B cell (primary cell): ENCODE measurements around the gene IL1RAP. TPM values are rescaled to one million over a fixed set of nuclear protein-coding genes. Genes with fewer than 3 reads are reported as not detected.
A peak's percentile ranks its signal among the peaks of the same experiment; 100 is the strongest.

Source experiments
- ATAC-seq: fragments of 200-7000 bp; cut with Tn5 transposase; one replicate; pipeline ENCODE4 v1.10.0; 2021; ENCODE audit warnings: low read depth, mild to moderate bottlenecking, moderate number of reproducible peaks, moderate library complexity
- CTCF ChIA-PET: fragments of 350-600 bp; sonication (Branson Sonifier 250); formaldehyde crosslinking; loops from one replicate; lab custom pipeline; 2021; ENCODE audit warnings: antibody characterized with exemption, inconsistent platforms; lab: Charles Lee
- POLR2A ChIA-PET: fragments of 350-600 bp; sonication (Branson Sonifier 250); formaldehyde crosslinking; loops from one replicate; lab custom pipeline; 2021; ENCODE audit warnings: antibody characterized with exemption; lab: Charles Lee
- DNase-seq: peaks from one replicate; pipeline ENCODE4 v3.0.0; 2013
- H2AFZ ChIP-seq: 2 replicates; pipeline ENCODE4 v1.6.1; 2012; ENCODE audit warnings: mild to moderate bottlenecking, low read depth, low read length; ENCODE audit not compliant: insufficient read depth, poor library complexity, severe bottlenecking
- H3K27ac ChIP-seq, 2 donors: 1 replicate in 1 of 2; 2 replicates in 1 of 2; pipeline ENCODE4 v1.5.1; 2012 to 2013; ENCODE audit warnings: low read length in 2 of 2, mild to moderate bottlenecking in 2 of 2, moderate library complexity in 1 of 2
- H3K27me3 ChIP-seq, 4 experiments: fragments of 200-600 bp in 1 of 4; sonication (generic) in 1 of 4; replicated peaks in 1 of 4; 1 replicate in 2 of 4; 2 replicates in 2 of 4; pipeline versions ENCODE4 v1.6.1 to v1.7.0; 2013 to 2016; ENCODE audit warnings: low read length in 3 of 4, mild to moderate bottlenecking in 2 of 4, mixed read lengths in 1 of 4, moderate library complexity in 1 of 4; ENCODE audit not compliant: insufficient read depth in 4 of 4, control insufficient read depth in 3 of 4; ENCODE audit errors: control extremely low read depth in 1 of 4
- H3K36me3 ChIP-seq, 2 experiments: replicated peaks in 1 of 2; 1 replicate in 1 of 2; 2 replicates in 1 of 2; pipeline versions ENCODE4 v1.6.1 to v1.7.1; 2013; ENCODE audit warnings: low read length in 1 of 2; ENCODE audit not compliant: insufficient read depth in 2 of 2, control insufficient read depth in 1 of 2; ENCODE audit errors: control extremely low read depth in 1 of 2, extremely low read depth in 1 of 2
- H3K4me1 ChIP-seq, 2 donors: fragments of 200-600 bp in 1 of 2; sonication (generic) in 1 of 2; 1 replicate in 1 of 2; 2 replicates in 1 of 2; pipeline versions ENCODE4 v1.5.1 to v1.6.1; 2013 to 2017; ENCODE audit warnings: low read length in 2 of 2; ENCODE audit not compliant: control insufficient read depth in 2 of 2, insufficient read depth in 2 of 2
- H3K4me2 ChIP-seq: replicated peaks from 2 replicates; pipeline ENCODE3; 2012; ENCODE audit warnings: mild to moderate bottlenecking, low read depth, low read length; ENCODE audit not compliant: poor library complexity, severe bottlenecking
- H3K4me3 ChIP-seq, 5 experiments: fragments of 200-600 bp in 1 of 5; sonication (generic) in 1 of 5; 1 replicate in 3 of 5; 2 replicates in 2 of 5; pipeline versions ENCODE4 v1.5.1 to v1.7.0; 2011 to 2016; ENCODE audit warnings: low read length in 4 of 5, mild to moderate bottlenecking in 4 of 5, low read depth in 2 of 5, control low read depth in 1 of 5, moderate library complexity in 1 of 5; ENCODE audit not compliant: insufficient read depth in 1 of 5; ENCODE audit errors: control extremely low read depth in 1 of 5, extremely low read depth in 1 of 5
- H3K79me2 ChIP-seq: fragments of 200-600 bp; sonication (generic); one replicate; pipeline ENCODE4 v1.6.0; 2016; ENCODE audit warnings: low read length; ENCODE audit not compliant: control insufficient read depth, insufficient read depth
- H3K9ac ChIP-seq: fragments of 200-600 bp; sonication (generic); 2 replicates; pipeline ENCODE4 v1.6.1; 2017; ENCODE audit warnings: mild to moderate bottlenecking, low read length, moderate library complexity
- H3K9me3 ChIP-seq, 3 donors: one replicate each; pipeline versions ENCODE4 v1.6.1 to v1.7.1; 2013; ENCODE audit warnings: low read length in 2 of 3; ENCODE audit not compliant: control insufficient read depth in 2 of 3, insufficient read depth in 1 of 3; ENCODE audit errors: control extremely low read depth in 1 of 3
- H4K20me1 ChIP-seq: 2 replicates; pipeline ENCODE4 v1.6.0; 2012; ENCODE audit warnings: mild to moderate bottlenecking, low read length; ENCODE audit not compliant: insufficient read depth, control insufficient read depth, poor library complexity, severe bottlenecking
- H3K27ac Mint-ChIP-seq: one replicate; pipeline ENCODE4 v1.8.0; 2021; ENCODE audit warnings: mixed read lengths
- H3K27me3 Mint-ChIP-seq: one replicate; pipeline ENCODE4 v1.8.0; 2021; ENCODE audit warnings: mixed read lengths
- H3K4me1 Mint-ChIP-seq: one replicate; pipeline ENCODE4 v1.8.0; 2021; ENCODE audit warnings: mixed read lengths
- H3K4me3 Mint-ChIP-seq: one replicate; pipeline ENCODE4 v1.8.0; 2021; ENCODE audit warnings: mixed read lengths
- H3K9me3 Mint-ChIP-seq: one replicate; pipeline ENCODE4 v1.8.0; 2022; ENCODE audit warnings: mixed read lengths; ENCODE audit not compliant: insufficient read depth
- EZH2 ChIP-seq: IDR thresholded peaks from 2 replicates; pipeline ENCODE4 v1.6.1; 2012; ENCODE audit warnings: borderline replicate concordance, low read depth, mild to moderate bottlenecking, moderate library complexity, low read length; ENCODE audit not compliant: insufficient read depth, poor library complexity, severe bottlenecking
- WGBS: methylation state at CpG from one replicate; pipeline ENCODE4 v1.1.5; 2013; ENCODE audit warnings: missing lambda C conversion rate; ENCODE audit not compliant: insufficient coverage; 5-methylcytosine and 5-hydroxymethylcytosine counted together
- intact Hi-C: fragments of 100-400 bp; cut with micrococcal nuclease; formaldehyde crosslinking; loops from one replicate; pipeline ENCODE4 v1.10.0; 2022
- polyA plus RNA-seq: library from polyadenylated mRNA; depleted of rRNA; stranded (reverse); fragments of >200 nt; gene quantifications from 2 replicates; pipeline ENCODE4 v1.2.3, GENCODE V29; 2012
- total RNA-seq, 2 donors: library from RNA; stranded (reverse); fragments of 120-200 nt in 1 of 2; gene quantifications; 1 replicate in 1 of 2; 2 replicates in 1 of 2; pipeline versions ENCODE4 v1.2.3 to v1.2.4, GENCODE V29; 2013 to 2022
- TF ChIP-seq, protein P1 (sequence below): fragments of 200-600 bp; IDR thresholded peaks from one replicate; pipeline ENCODE4 v1.8.0; 2022; ENCODE audit warnings: antibody characterized with exemption, mild to moderate bottlenecking

IL1RAP gene
- total and polyA plus RNA-seq, 2 donors (not counting 1 experiment from before 2014, with no cell fraction given): 2.3 to 11.5 TPM

DNA sequence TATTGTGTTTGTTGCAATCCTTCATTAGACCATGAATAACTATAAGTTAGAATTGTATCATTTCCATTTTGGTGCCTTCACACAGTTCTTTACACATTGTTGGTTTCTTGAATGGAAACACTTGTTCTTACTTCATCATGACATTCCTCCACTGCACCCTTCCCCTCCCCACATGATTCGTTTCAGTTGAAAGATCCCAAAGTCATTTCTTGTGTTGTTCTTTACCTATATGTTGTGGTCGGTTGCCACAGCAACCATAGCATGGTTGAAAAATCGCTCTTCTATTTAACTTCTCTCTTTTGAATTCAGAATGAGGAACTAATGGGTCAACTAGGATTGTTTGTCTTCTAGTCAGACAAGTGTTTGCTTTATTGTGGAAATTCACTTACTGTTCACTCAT, 103.3 kb downstream of the IL1RAP start:
- H3K4me1 Mint-ChIP-seq: peaks cover 41% of the 10 kb centered on the region
- Histone ChIP-seq H3K79me2 (no peaks in the 10 kb centered on the region), H3K4me2 (peak overlapping the region; percentile 45), H2AFZ (peak overlapping the region; percentile 1), H3K36me3 (no peaks in the 10 kb centered on the region), H3K9ac (peak overlapping the region; percentile 38), H4K20me1 (no peaks in the 10 kb centered on the region), H3K27me3 (no peaks in the 10 kb centered on the region), H3K4me3 (no peak overlapping the region), H3K27ac (peak overlapping the region; percentile 66 to 89), H3K4me1 (peaks cover 24 to 29% of the 10 kb centered on the region in 2 donors), H3K9me3 (no peaks in the 10 kb centered on the region)
- CTCF ChIA-PET: no interaction called here
- H3K9me3 Mint-ChIP-seq: no peaks in the 10 kb centered on the region
- POLR2A ChIA-PET: no interaction called here
- TF ChIP-seq EZH2: no peak
- TF ChIP-seq, protein P1, sequence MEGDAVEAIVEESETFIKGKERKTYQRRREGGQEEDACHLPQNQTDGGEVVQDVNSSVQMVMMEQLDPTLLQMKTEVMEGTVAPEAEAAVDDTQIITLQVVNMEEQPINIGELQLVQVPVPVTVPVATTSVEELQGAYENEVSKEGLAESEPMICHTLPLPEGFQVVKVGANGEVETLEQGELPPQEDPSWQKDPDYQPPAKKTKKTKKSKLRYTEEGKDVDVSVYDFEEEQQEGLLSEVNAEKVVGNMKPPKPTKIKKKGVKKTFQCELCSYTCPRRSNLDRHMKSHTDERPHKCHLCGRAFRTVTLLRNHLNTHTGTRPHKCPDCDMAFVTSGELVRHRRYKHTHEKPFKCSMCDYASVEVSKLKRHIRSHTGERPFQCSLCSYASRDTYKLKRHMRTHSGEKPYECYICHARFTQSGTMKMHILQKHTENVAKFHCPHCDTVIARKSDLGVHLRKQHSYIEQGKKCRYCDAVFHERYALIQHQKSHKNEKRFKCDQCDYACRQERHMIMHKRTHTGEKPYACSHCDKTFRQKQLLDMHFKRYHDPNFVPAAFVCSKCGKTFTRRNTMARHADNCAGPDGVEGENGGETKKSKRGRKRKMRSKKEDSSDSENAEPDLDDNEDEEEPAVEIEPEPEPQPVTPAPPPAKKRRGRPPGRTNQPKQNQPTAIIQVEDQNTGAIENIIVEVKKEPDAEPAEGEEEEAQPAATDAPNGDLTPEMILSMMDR: no peak
- H3K4me3 Mint-ChIP-seq: peak overlapping the region; percentile 55
- DNase-seq (peak; percentile 94), ATAC-seq (peak; percentile 86)
- H3K27me3 Mint-ChIP-seq: no peaks in the 10 kb centered on the region
- H3K27ac Mint-ChIP-seq: peak overlapping the region; percentile 80
- WGBS: no CpG with 5 or more reads among the region's 3 CpGs
- intact Hi-C loops: loop anchor here (1.0 to 2.0 kb wide), 2 partner anchors 14 to 104 kb away; no protein-coding TSS in a partner anchor

GRCh38 chr3:190618330-190619030, 104.6 kb downstream of the IL1RAP start:
- intact Hi-C loops: no loop called here
- H3K4me3 Mint-ChIP-seq: peak overlapping the region; percentile 20
- no peaks in the 10 kb centered on the region for H3K9me3 Mint-ChIP-seq
- POLR2A ChIA-PET: no interaction called here
- CTCF ChIA-PET: no interaction called here
- TF ChIP-seq EZH2: no peak
- TF ChIP-seq, protein P1: no peak
- ATAC-seq (peak; percentile 18), DNase-seq (peak; percentile 50)
- 20% methylated on average over 1 of the region's 8 CpGs for WGBS
- Histone ChIP-seq H3K4me3 (peak overlapping the region in 1 of 5 experiments; percentile 12), H3K27me3 (no peaks in the 10 kb centered on the region), H3K4me1 (peaks cover 24 to 29% of the 10 kb centered on the region in 2 donors), H3K9ac (peak overlapping the region; percentile 38), H3K27ac (peak overlapping the region; percentile 66 to 89), H2AFZ (peak overlapping the region; percentile 55), H3K4me2 (peak overlapping the region; percentile 45), H3K9me3 (no peaks in the 10 kb centered on the region), H3K36me3 (peaks cover 0 to under 1% of the 10 kb centered on the region in 2 experiments), H3K79me2 (no peaks in the 10 kb centered on the region), H4K20me1 (no peaks in the 10 kb centered on the region)
- no peaks in the 10 kb centered on the region for H3K27me3 Mint-ChIP-seq
- H3K27ac Mint-ChIP-seq: peak overlapping the region; percentile 80
- peaks cover 39% of the 10 kb centered on the region for H3K4me1 Mint-ChIP-seq
